ENCODE data around the gene NME9. TPM values are rescaled to one million over a fixed set of nuclear protein-coding genes. Genes with fewer than 3 reads are reported as not detected.

Gene NME9
- total and polyA plus RNA-seq, 8 donors, result 1.8 to 5.9 (median 3.6) TPM; not detected in 1

GRCh38 chr3:138371070-138371965 lies 41.7 kb upstream of the NME9 start:
- Histone ChIP-seq H3K27ac (no peak overlapping the region), H3K4me3 (no peak overlapping the region), H3K4me1 (peaks cover 0 to 30% of the 10 kb centered on the region in 2 donors), H3K9me3 (no peaks in the 10 kb centered on the region), H3K27me3 (no peaks in the 10 kb centered on the region), H3K36me3 (no peaks in the 10 kb centered on the region)
- no peak for TF ChIP-seq CTCF (IDR thresholded peaks at IDR 0.05)
- no peak for DNase-seq
- intact Hi-C loops (cut with DNase I), result no loop called here
- ATAC-seq, result peak; percentile 60

GRCh38 chr3:138370321-138370720 lies 40.7 kb upstream of the NME9 start:
- intact Hi-C loops (cut with DNase I), result no loop called here
- peaks cover 0 to 34% of the 10 kb centered on the region in 2 donors for H3K4me1 ChIP-seq
- H3K27me3 ChIP-seq, result no peaks in the 10 kb centered on the region
- DNase-seq (no peak), ATAC-seq (no peak)
- TF ChIP-seq CTCF (IDR thresholded peaks at IDR 0.05), result no peak
- no peak overlapping the region for H3K27ac ChIP-seq
- H3K9me3 ChIP-seq, result no peaks in the 10 kb centered on the region
- H3K4me3 ChIP-seq, result no peak overlapping the region
- no peaks in the 10 kb centered on the region for H3K36me3 ChIP-seq

GRCh38 chr3:138369151-138369900 lies 39.7 kb upstream of the NME9 start:
- peak in 1 of 4 donors; percentile 18 for DNase-seq
- ATAC-seq, result no peak
- no peak overlapping the region for H3K27ac ChIP-seq
- no peak overlapping the region for H3K4me3 ChIP-seq
- H3K9me3 ChIP-seq, result no peaks in the 10 kb centered on the region
- peaks cover 0 to 34% of the 10 kb centered on the region in 2 donors for H3K4me1 ChIP-seq
- H3K36me3 ChIP-seq, result no peaks in the 10 kb centered on the region
- TF ChIP-seq CTCF (IDR thresholded peaks at IDR 0.05), result no peak
- H3K27me3 ChIP-seq, result no peaks in the 10 kb centered on the region
- intact Hi-C loops (cut with DNase I), result no loop called here

GRCh38 chr3:138367911-138368310 lies 38.3 kb upstream of the NME9 start:
- peak in 2 of 4 donors; percentile 80 to 86 for DNase-seq
- Histone ChIP-seq H3K9me3 (no peaks in the 10 kb centered on the region), H3K4me1 (peaks cover 0 to 34% of the 10 kb centered on the region in 2 donors), H3K36me3 (no peaks in the 10 kb centered on the region), H3K27ac (peak overlapping the region; percentile 14 to 63), H3K4me3 (no peak overlapping the region), H3K27me3 (no peaks in the 10 kb centered on the region)
- no peak for TF ChIP-seq CTCF (IDR thresholded peaks at IDR 0.05)
- peak; percentile 74 for ATAC-seq
- intact Hi-C loops (cut with DNase I), result no loop called here

GRCh38 chr3:138367326-138367850 lies 37.7 kb upstream of the NME9 start:
- H3K4me3 ChIP-seq, result no peak overlapping the region
- H3K27me3 ChIP-seq, result no peaks in the 10 kb centered on the region
- TF ChIP-seq CTCF (IDR thresholded peaks at IDR 0.05), result no peak
- ATAC-seq (no peak), DNase-seq (no peak)
- intact Hi-C loops (cut with DNase I), result no loop called here
- peaks cover 0 to 34% of the 10 kb centered on the region in 2 donors for H3K4me1 ChIP-seq
- peak overlapping the region; percentile 14 to 63 for H3K27ac ChIP-seq
- no peaks in the 10 kb centered on the region for H3K9me3 ChIP-seq
- no peaks in the 10 kb centered on the region for H3K36me3 ChIP-seq

Data from left lung (tissue), 10 donors.